Mesendoderm (in vitro differentiated cells): Measurements from ENCODE around the gene PRKCQ.

Source experiments
- DNase-seq: peaks from one replicate; pipeline ENCODE4 v3.0.0; 2013
- H2AK5ac ChIP-seq: 2 replicates; pipeline ENCODE4 v1.6.1; 2013; ENCODE audit warnings: low read length, inconsistent platforms
- H2BK120ac ChIP-seq: 2 replicates; pipeline ENCODE4 v1.6.1; 2013; ENCODE audit warnings: low read depth, mild to moderate bottlenecking, low read length, moderate library complexity, mixed read lengths
- H2BK15ac ChIP-seq: replicated peaks from 2 replicates; pipeline ENCODE4 v1.6.1; 2013; ENCODE audit warnings: low read depth, mild to moderate bottlenecking, moderate library complexity
- H2BK5ac ChIP-seq: 2 replicates; pipeline ENCODE4 v1.6.1; 2013; ENCODE audit warnings: low read length, inconsistent platforms
- H3K18ac ChIP-seq: 2 replicates; pipeline ENCODE4 v1.6.1; 2013; ENCODE audit warnings: mild to moderate bottlenecking, low read length, mixed read lengths
- H3K23ac ChIP-seq: one replicate; pipeline ENCODE4 v1.6.1; 2013; ENCODE audit warnings: low read length
- H3K27ac ChIP-seq: 2 replicates; pipeline ENCODE4 v1.5.1; 2013; ENCODE audit warnings: low read depth, mild to moderate bottlenecking, inconsistent platforms, low read length, moderate library complexity
- H3K27me3 ChIP-seq: 2 replicates; pipeline ENCODE4 v1.6.1; 2013; ENCODE audit warnings: low read length, control low read depth, mild to moderate bottlenecking, inconsistent platforms; ENCODE audit not compliant: insufficient read depth, poor library complexity
- H3K36me3 ChIP-seq: 2 replicates; pipeline ENCODE4 v1.6.1; 2013; ENCODE audit warnings: low read length, inconsistent platforms; ENCODE audit not compliant: control insufficient read depth, insufficient read depth
- H3K4ac ChIP-seq: one replicate; pipeline ENCODE4 v1.6.1; 2013; ENCODE audit warnings: low read depth, mild to moderate bottlenecking, low read length, moderate library complexity
- H3K4me1 ChIP-seq: 2 replicates; pipeline ENCODE4 v1.6.1; 2013; ENCODE audit warnings: low read depth, low read length, inconsistent platforms; ENCODE audit not compliant: control insufficient read depth
- H3K4me2 ChIP-seq: 2 replicates; pipeline ENCODE4 v1.6.1; 2013; ENCODE audit warnings: low read length
- H3K4me3 ChIP-seq: 2 replicates; pipeline ENCODE4 v1.5.1; 2013; ENCODE audit warnings: mild to moderate bottlenecking, low read length
- H3K56ac ChIP-seq: one replicate; pipeline ENCODE4 v1.6.1; 2013; ENCODE audit warnings: low read length
- H3K79me1 ChIP-seq: 2 replicates; pipeline ENCODE4 v1.6.1; 2013; ENCODE audit warnings: low read length, inconsistent platforms
- H3K79me2 ChIP-seq: 2 replicates; pipeline ENCODE4 v1.6.1; 2013; ENCODE audit warnings: mild to moderate bottlenecking, low read length; ENCODE audit not compliant: control insufficient read depth, insufficient read depth
- H3K9ac ChIP-seq: 2 replicates; pipeline ENCODE4 v1.6.1; 2013; ENCODE audit warnings: low read length, inconsistent platforms
- H4K5ac ChIP-seq: one replicate; pipeline ENCODE4 v1.6.1; 2013; ENCODE audit warnings: low read length
- H4K8ac ChIP-seq: one replicate; pipeline ENCODE4 v1.6.1; 2013; ENCODE audit warnings: low read depth, mild to moderate bottlenecking, control low read depth, low read length, moderate library complexity
- WGBS: extraction: QIAGEN DNeasy Blood & Tissue Kit; methylation state at CpG from one replicate; pipeline ENCODE4 v1.1.7; 2013; ENCODE audit warnings: low lambda C conversion rate, missing lambda C conversion rate; ENCODE audit not compliant: insufficient coverage; ENCODE audit errors: extremely low coverage; 5-methylcytosine and 5-hydroxymethylcytosine counted together

Gene PRKCQ

GRCh38 chr10:6592080-6592479, 12.0 kb upstream of the PRKCQ start:
- Histone ChIP-seq H3K4ac (no peak overlapping the region), H3K36me3 (no peaks in the 10 kb centered on the region), H2BK15ac (no peak overlapping the region), H3K56ac (no peak overlapping the region), H2AK5ac (no peak overlapping the region), H2BK120ac (no peak overlapping the region), H4K5ac (no peak overlapping the region), H3K23ac (no peak overlapping the region), H3K18ac (no peak overlapping the region), H4K8ac (no peak overlapping the region), H2BK5ac (no peak overlapping the region), H3K79me1 (no peaks in the 10 kb centered on the region), H3K4me1 (no peaks in the 10 kb centered on the region), H3K79me2 (no peaks in the 10 kb centered on the region), H3K4me2 (no peak overlapping the region), H3K27me3 (no peaks in the 10 kb centered on the region), H3K27ac (no peak overlapping the region), H3K4me3 (no peak overlapping the region), H3K9ac (no peak overlapping the region)
- no peak for DNase-seq

GRCh38 chr10:6591668-6592067, 11.6 kb upstream of the PRKCQ start:
- H3K9ac ChIP-seq: no peak overlapping the region
- H2BK15ac ChIP-seq: no peak overlapping the region
- no peak overlapping the region for H2BK5ac ChIP-seq
- H3K4ac ChIP-seq: no peak overlapping the region
- H3K27ac ChIP-seq: no peak overlapping the region
- no peak overlapping the region for H3K4me2 ChIP-seq
- H3K4me3 ChIP-seq: no peak overlapping the region
- no peaks in the 10 kb centered on the region for H3K4me1 ChIP-seq
- H3K27me3 ChIP-seq: no peaks in the 10 kb centered on the region
- DNase-seq: no peak
- H2BK120ac ChIP-seq: no peak overlapping the region
- H3K23ac ChIP-seq: no peak overlapping the region
- H4K5ac ChIP-seq: no peak overlapping the region
- H3K18ac ChIP-seq: no peak overlapping the region
- no peak overlapping the region for H4K8ac ChIP-seq
- no peaks in the 10 kb centered on the region for H3K79me1 ChIP-seq
- H3K36me3 ChIP-seq: no peaks in the 10 kb centered on the region
- H3K56ac ChIP-seq: no peak overlapping the region
- WGBS: no CpG with 5 or more reads among the region's 2 CpGs
- H2AK5ac ChIP-seq: no peak overlapping the region
- H3K79me2 ChIP-seq: no peaks in the 10 kb centered on the region

- H3K4me3 ChIP-seq: no peak overlapping the region
- no peak for DNase-seq
- no peak overlapping the region for H3K18ac ChIP-seq
- no peaks in the 10 kb centered on the region for H3K27me3 ChIP-seq
- H2BK120ac ChIP-seq: no peak overlapping the region
- WGBS: no CpG with 5 or more reads among the region's 4 CpGs
- no peak overlapping the region for H3K23ac ChIP-seq
- no peak overlapping the region for H3K9ac ChIP-seq
- no peak overlapping the region for H4K5ac ChIP-seq
- no peak overlapping the region for H2AK5ac ChIP-seq
- H3K56ac ChIP-seq: no peak overlapping the region
- no peak overlapping the region for H2BK5ac ChIP-seq
- no peak overlapping the region for H2BK15ac ChIP-seq
- H3K4ac ChIP-seq: no peak overlapping the region
- H3K79me2 ChIP-seq: no peaks in the 10 kb centered on the region
- no peaks in the 10 kb centered on the region for H3K36me3 ChIP-seq
- no peak overlapping the region for H4K8ac ChIP-seq
- H3K4me1 ChIP-seq: no peaks in the 10 kb centered on the region
- H3K27ac ChIP-seq: no peak overlapping the region
- no peak overlapping the region for H3K4me2 ChIP-seq
- H3K79me1 ChIP-seq: no peaks in the 10 kb centered on the region
Measured at GRCh38 chr10:6590100-6590499, 10.0 kb upstream of the PRKCQ start.

GRCh38 chr10:6589287-6590094, 9.4 kb upstream of the PRKCQ start:
- H3K4ac ChIP-seq: no peak overlapping the region
- no peak overlapping the region for H2AK5ac ChIP-seq
- H3K27ac ChIP-seq: no peak overlapping the region
- no peak overlapping the region for H4K5ac ChIP-seq
- no peaks in the 10 kb centered on the region for H3K27me3 ChIP-seq
- no peak overlapping the region for H3K18ac ChIP-seq
- H3K23ac ChIP-seq: no peak overlapping the region
- H3K4me2 ChIP-seq: no peak overlapping the region
- no peaks in the 10 kb centered on the region for H3K36me3 ChIP-seq
- no peaks in the 10 kb centered on the region for H3K79me2 ChIP-seq
- no peak overlapping the region for H3K56ac ChIP-seq
- no peaks in the 10 kb centered on the region for H3K79me1 ChIP-seq
- H3K9ac ChIP-seq: no peak overlapping the region
- no CpG with 5 or more reads among the region's 11 CpGs for WGBS
- no peak overlapping the region for H3K4me3 ChIP-seq
- H2BK15ac ChIP-seq: no peak overlapping the region
- no peak for DNase-seq
- H2BK120ac ChIP-seq: no peak overlapping the region
- no peaks in the 10 kb centered on the region for H3K4me1 ChIP-seq
- H2BK5ac ChIP-seq: no peak overlapping the region
- no peak overlapping the region for H4K8ac ChIP-seq

- H3K9ac ChIP-seq: no peak overlapping the region
- no peaks in the 10 kb centered on the region for H3K79me2 ChIP-seq
- H3K79me1 ChIP-seq: no peaks in the 10 kb centered on the region
- H2BK120ac ChIP-seq: no peak overlapping the region
- no peak for DNase-seq
- no peak overlapping the region for H3K18ac ChIP-seq
- H3K4ac ChIP-seq: no peak overlapping the region
- no peak overlapping the region for H2BK5ac ChIP-seq
- no peak overlapping the region for H3K27ac ChIP-seq
- no peak overlapping the region for H4K8ac ChIP-seq
- no peaks in the 10 kb centered on the region for H3K36me3 ChIP-seq
- WGBS: no CpG with 5 or more reads among the region's 3 CpGs
- H4K5ac ChIP-seq: no peak overlapping the region
- no peak overlapping the region for H3K56ac ChIP-seq
- no peak overlapping the region for H3K4me3 ChIP-seq
- no peak overlapping the region for H2BK15ac ChIP-seq
- H3K27me3 ChIP-seq: no peaks in the 10 kb centered on the region
- no peak overlapping the region for H3K23ac ChIP-seq
- H3K4me1 ChIP-seq: no peaks in the 10 kb centered on the region
- no peak overlapping the region for H3K4me2 ChIP-seq
- H2AK5ac ChIP-seq: no peak overlapping the region
Measured at GRCh38 chr10:6588845-6589244, 8.8 kb upstream of the PRKCQ start.

GRCh38 chr10:6588082-6588481, 8.0 kb upstream of the PRKCQ start:
- Histone ChIP-seq H3K9ac (no peak overlapping the region), H3K27me3 (no peaks in the 10 kb centered on the region), H2BK120ac (no peak overlapping the region)

More at GRCh38 chr10:6588082-6588481, 8.0 kb upstream of the PRKCQ start:
- no peaks in the 10 kb centered on the region for H3K36me3 ChIP-seq
- H3K27ac ChIP-seq: no peak overlapping the region
- no peak overlapping the region for H2AK5ac ChIP-seq
- H3K4ac ChIP-seq: no peak overlapping the region
- no peak overlapping the region for H3K4me3 ChIP-seq
- WGBS: no CpG with 5 or more reads among the region's 3 CpGs
- H3K79me2 ChIP-seq: no peaks in the 10 kb centered on the region
- no peak overlapping the region for H2BK15ac ChIP-seq
- no peak overlapping the region for H2BK5ac ChIP-seq
- H3K56ac ChIP-seq: no peak overlapping the region
- H3K4me2 ChIP-seq: no peak overlapping the region
- no peak overlapping the region for H3K18ac ChIP-seq
- no peak overlapping the region for H4K8ac ChIP-seq
- H3K4me1 ChIP-seq: no peaks in the 10 kb centered on the region
- no peaks in the 10 kb centered on the region for H3K79me1 ChIP-seq
- H4K5ac ChIP-seq: no peak overlapping the region
- no peak for DNase-seq
- H3K23ac ChIP-seq: no peak overlapping the region
